PC-9 (cell line): Measurements from ENCODE around the gene NSUN6. TPM values are rescaled to one million over a fixed set of nuclear protein-coding genes. Genes with fewer than 3 reads are reported as not detected.

Experiments used
- BruUV-seq: library from RNA; stranded (reverse); fragments of 400-500 nt; replicated peaks from 2 replicates; lab custom pipeline; 2021; lab: Mats Ljungman, UMichigan
- CTCF ChIA-PET: fragments of 300-600 bp; sonication (Branson Sonifier 250); formaldehyde crosslinking; loops from one replicate; lab custom pipeline; 2022; ENCODE audit warnings: antibody characterized with exemption; lab: Charles Lee
- POLR2A ChIA-PET: fragments of 300-600 bp; sonication (Branson Sonifier 250); formaldehyde crosslinking; loops from one replicate; lab custom pipeline; 2022; ENCODE audit warnings: antibody characterized with exemption; ENCODE audit not compliant: unreplicated experiment; lab: Charles Lee
- DNase-seq, 2 experiments: peaks; one replicate each; pipeline versions ENCODE4 v3.0.0 to v3.0.0-alpha.2; 2015 to 2022; ENCODE audit warnings: mixed read lengths in 1 of 2
- H2AFZ ChIP-seq: fragments of 200-600 bp; sonication (generic); 2 replicates; pipeline ENCODE4 v1.8.1; 2017; ENCODE audit warnings: antibody characterized with exemption
- H3F3A ChIP-seq: fragments of 200-600 bp; sonication (generic); 2 replicates; pipeline ENCODE4 v1.8.1; 2017; ENCODE audit warnings: antibody characterized with exemption, mild to moderate bottlenecking, low read depth; ENCODE audit not compliant: insufficient read depth
- H3K27ac ChIP-seq: fragments of 200-600 bp; sonication (generic); 2 replicates; pipeline ENCODE4 v1.6.1; 2016; ENCODE audit warnings: mixed run types
- H3K27me3 ChIP-seq: fragments of 200-600 bp; sonication (generic); 2 replicates; pipeline ENCODE4 v1.6.1; 2016; ENCODE audit warnings: low read depth, mixed run types; ENCODE audit not compliant: insufficient read depth
- H3K36me3 ChIP-seq: fragments of 200-600 bp; sonication (generic); 2 replicates; pipeline ENCODE4 v1.6.1; 2016; ENCODE audit warnings: low read depth, mixed run types
- H3K4me1 ChIP-seq: fragments of 200-600 bp; sonication (generic); replicated peaks from 2 replicates; pipeline ENCODE4 v1.6.1; 2016; ENCODE audit warnings: mixed run types; ENCODE audit not compliant: insufficient read depth
- H3K4me2 ChIP-seq: fragments of 200-600 bp; sonication (generic); 2 replicates; pipeline ENCODE4 v1.6.1; 2017; ENCODE audit warnings: mixed run types
- H3K4me3 ChIP-seq: fragments of 200-600 bp; sonication (generic); 2 replicates; pipeline ENCODE4 v1.6.1; 2016; ENCODE audit warnings: mixed run types
- H3K79me2 ChIP-seq: fragments of 200-600 bp; sonication (generic); 2 replicates; pipeline ENCODE4 v1.6.1; 2017; ENCODE audit warnings: low read depth, mixed run types
- H3K9me2 ChIP-seq: fragments of 200-600 bp; sonication (generic); 2 replicates; pipeline ENCODE4 v1.8.1; 2017; ENCODE audit warnings: mild to moderate bottlenecking; ENCODE audit not compliant: insufficient read depth
- H3K9me3 ChIP-seq: fragments of 200-600 bp; sonication (generic); 2 replicates; pipeline ENCODE4 v1.8.1; 2016; ENCODE audit warnings: low read depth; ENCODE audit not compliant: insufficient read depth
- H4K20me1 ChIP-seq: fragments of 200-600 bp; sonication (generic); 2 replicates; pipeline ENCODE4 v1.8.1; 2017; ENCODE audit not compliant: insufficient read depth
- EZH2 ChIP-seq: fragments of 200-600 bp; sonication (generic); IDR thresholded peaks from 2 replicates; pipeline ENCODE4 v1.8.0; 2017; ENCODE audit warnings: antibody characterized with exemption, low read depth
- intact Hi-C: fragments of 100-400 bp; cut with micrococcal nuclease; formaldehyde crosslinking; loops from one replicate; pipeline ENCODE4 v1.10.0; 2022; ENCODE audit not compliant: unreplicated experiment
- total RNA-seq: library from RNA; stranded (reverse); gene quantifications from 2 replicates; pipeline ENCODE4 v1.2.3, GENCODE V29; 2021
- TF ChIP-seq, protein P1 (sequence below): fragments of 200-600 bp; sonication (generic); conservative IDR thresholded peaks from 2 replicates; pipeline ENCODE4 v1.6.1; 2017; ENCODE audit warnings: mixed run types, antibody characterized with exemption, mild to moderate bottlenecking, moderate library complexity

The NSUN6 gene
- total RNA-seq, 1 experiment from 2014 or later: 11.9 TPM

DNA sequence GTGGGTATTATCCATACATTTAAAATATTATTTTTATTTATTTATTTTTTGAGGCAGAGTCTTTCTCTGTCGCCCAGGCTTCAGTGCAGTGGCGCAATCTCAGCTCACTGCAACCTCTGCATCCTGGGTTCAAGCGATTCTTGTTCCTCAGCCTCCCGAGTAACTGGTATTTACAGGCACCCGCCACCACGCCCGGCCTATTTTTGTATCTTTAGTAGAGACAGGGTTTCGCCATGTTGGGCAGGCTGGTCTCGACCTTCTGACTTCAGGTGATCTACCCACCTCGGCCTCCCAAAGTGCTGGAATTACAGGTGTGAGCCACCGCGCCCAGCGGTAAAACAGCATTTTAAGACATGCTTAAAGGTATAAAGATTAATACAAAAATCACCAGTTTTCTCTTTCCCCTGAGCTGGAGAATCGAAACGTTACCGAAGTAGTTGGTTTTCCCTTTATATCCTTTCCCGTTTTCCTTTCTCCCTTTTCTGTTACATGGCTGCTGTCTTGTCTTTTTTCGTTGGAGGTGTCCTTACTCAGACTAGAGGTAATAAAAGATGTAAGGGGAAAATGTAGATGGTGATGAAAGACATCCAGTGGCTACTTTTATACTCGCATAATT lies 9.5 kb upstream of the NSUN6 start:
- TF ChIP-seq, protein P1, sequence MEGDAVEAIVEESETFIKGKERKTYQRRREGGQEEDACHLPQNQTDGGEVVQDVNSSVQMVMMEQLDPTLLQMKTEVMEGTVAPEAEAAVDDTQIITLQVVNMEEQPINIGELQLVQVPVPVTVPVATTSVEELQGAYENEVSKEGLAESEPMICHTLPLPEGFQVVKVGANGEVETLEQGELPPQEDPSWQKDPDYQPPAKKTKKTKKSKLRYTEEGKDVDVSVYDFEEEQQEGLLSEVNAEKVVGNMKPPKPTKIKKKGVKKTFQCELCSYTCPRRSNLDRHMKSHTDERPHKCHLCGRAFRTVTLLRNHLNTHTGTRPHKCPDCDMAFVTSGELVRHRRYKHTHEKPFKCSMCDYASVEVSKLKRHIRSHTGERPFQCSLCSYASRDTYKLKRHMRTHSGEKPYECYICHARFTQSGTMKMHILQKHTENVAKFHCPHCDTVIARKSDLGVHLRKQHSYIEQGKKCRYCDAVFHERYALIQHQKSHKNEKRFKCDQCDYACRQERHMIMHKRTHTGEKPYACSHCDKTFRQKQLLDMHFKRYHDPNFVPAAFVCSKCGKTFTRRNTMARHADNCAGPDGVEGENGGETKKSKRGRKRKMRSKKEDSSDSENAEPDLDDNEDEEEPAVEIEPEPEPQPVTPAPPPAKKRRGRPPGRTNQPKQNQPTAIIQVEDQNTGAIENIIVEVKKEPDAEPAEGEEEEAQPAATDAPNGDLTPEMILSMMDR: no peak
- TF ChIP-seq EZH2: no peak
- Histone ChIP-seq H4K20me1 (peaks cover 12% of the 10 kb centered on the region; the same call in 1 of the 2 replicates), H3K4me3 (peak overlapping the region; percentile 89; the same call in 1 of the 2 replicates), H3K4me2 (peak overlapping the region; percentile 79), H3K9me2 (no peaks in the 10 kb centered on the region), H2AFZ (no peak overlapping the region), H3K4me1 (peaks cover 15% of the 10 kb centered on the region), H3K27me3 (no peaks in the 10 kb centered on the region), H3K9me3 (no peaks in the 10 kb centered on the region), H3K27ac (no peak overlapping the region), H3K36me3 (no peaks in the 10 kb centered on the region), H3F3A (peaks cover 6% of the 10 kb centered on the region), H3K79me2 (peaks cover 77% of the 10 kb centered on the region)
- no peak for DNase-seq
- BruUV-seq: no TSS peak
- ChIA-PET POLR2A (no interaction called here), CTCF (no interaction called here)
- intact Hi-C loops: no loop called here

DNA sequence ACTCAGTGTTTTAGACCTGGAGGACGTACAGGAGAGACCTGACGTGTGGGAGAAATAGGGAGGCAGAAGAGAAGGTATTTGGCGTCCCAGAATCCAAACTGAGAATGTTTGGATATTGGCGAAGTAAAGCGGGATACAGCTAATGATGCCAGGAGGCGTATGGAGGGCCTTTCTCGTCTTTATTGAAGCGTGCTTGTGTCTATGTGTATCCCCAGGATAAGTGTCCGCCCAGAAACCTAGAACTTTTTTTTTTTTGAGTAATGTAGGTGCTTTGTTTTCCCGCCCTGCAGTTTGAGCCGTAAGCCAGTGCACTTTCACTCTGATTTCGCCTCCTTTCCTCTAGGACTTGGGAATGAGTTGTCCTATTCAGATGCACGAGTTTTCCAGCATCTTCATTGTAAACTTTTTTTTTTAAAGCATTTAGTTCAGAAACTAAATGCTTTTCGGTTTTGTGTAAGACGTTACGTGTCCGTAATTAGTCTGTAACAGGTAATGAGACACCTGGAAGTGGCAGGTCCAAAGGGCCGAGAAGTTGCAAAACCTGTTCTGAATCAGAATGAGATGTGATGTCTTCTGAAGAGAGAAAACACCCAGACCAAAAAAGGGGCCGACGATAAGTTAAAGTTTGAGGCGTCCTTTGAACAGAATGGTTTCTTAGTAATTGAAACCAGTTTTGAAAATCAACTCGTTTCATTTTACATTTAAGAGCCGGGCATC lies 8.6 kb upstream of the NSUN6 start:
- H3K9me2 ChIP-seq: no peaks in the 10 kb centered on the region
- no peaks in the 10 kb centered on the region for H3K27me3 ChIP-seq
- ChIA-PET CTCF (no interaction called here), POLR2A (no interaction called here)
- peaks cover 15% of the 10 kb centered on the region for H3K4me1 ChIP-seq
- no peaks in the 10 kb centered on the region for H3K9me3 ChIP-seq
- H3K4me2 ChIP-seq: peak overlapping the region; percentile 79
- TF ChIP-seq, protein P1: no peak
- no peak for TF ChIP-seq EZH2
- intact Hi-C loops: no loop called here
- peaks cover 6% of the 10 kb centered on the region for H3F3A ChIP-seq
- peak; percentile 37 to 78 for DNase-seq
- H3K4me3 ChIP-seq: peak overlapping the region; percentile 89
- H4K20me1 ChIP-seq: peaks cover 5% of the 10 kb centered on the region; the same call in 1 of the 2 replicates
- H3K79me2 ChIP-seq: peaks cover 68% of the 10 kb centered on the region
- H2AFZ ChIP-seq: peak overlapping the region; percentile 83
- no peaks in the 10 kb centered on the region for H3K36me3 ChIP-seq
- peak overlapping the region; percentile 91 for H3K27ac ChIP-seq
- TSS peak; percentile 53 for BruUV-seq

DNA sequence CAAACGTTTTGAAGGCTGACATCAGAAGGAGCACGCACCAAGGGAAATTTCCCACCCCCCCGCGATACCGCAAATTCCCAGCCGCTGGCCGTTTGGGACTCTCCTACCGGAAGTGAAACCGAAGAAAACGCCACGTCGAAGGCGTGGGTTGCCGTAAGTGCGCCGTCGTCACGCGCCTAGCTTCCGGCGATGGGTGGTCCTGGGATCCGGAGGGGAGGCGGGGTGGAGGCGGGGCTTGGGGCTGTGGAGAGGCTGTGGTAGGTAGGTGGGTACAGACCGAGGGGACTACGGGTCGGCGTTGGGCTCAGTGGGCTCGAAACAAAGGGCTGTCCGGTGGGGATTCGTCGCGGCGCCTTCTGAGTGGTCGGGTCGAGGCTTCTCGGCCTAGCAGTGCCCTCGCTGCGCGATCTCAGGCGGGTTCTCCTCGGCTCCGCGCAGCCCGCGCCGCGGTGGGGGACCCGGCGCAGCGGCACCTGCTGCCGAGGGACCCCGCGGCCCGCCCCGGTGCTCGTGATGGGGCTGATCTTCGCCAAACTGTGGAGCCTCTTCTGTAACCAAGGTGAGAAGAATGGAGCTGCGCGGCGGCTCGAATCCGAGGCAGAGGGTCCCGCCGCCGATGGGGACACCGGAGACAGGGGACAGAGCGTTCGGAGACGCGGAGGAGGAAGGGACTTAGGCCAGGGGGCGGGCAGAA lies 7.9 kb upstream of the NSUN6 start, which contains the start of gene ARL5B:
TSS of gene ARL5B (plus strand) at position 307 of the 694 bp plus-strand sequence. CDS start at position 514, 207 bp downstream.
- POLR2A ChIA-PET: interaction anchor here (0.6 to 0.7 kb wide), 3 partner anchors 9 to 258 kb away, joined by 8 to 10 read pairs (median 8); no protein-coding TSS in a partner anchor
- no peaks in the 10 kb centered on the region for H3K9me3 ChIP-seq
- H3K4me3 ChIP-seq: peak within 1 kb of the TSS; percentile 89
- H3K27ac ChIP-seq: peak within 1 kb of the TSS; percentile 91
- no peaks in the 10 kb centered on the region for H4K20me1 ChIP-seq
- peak within 1 kb of the TSS; percentile 83 for H2AFZ ChIP-seq
- intact Hi-C loops: no loop called here
- no TSS peak for BruUV-seq
- H3K36me3 ChIP-seq: no peaks in the 10 kb centered on the region
- peaks cover 61% of the 10 kb centered on the region for H3K79me2 ChIP-seq
- no peaks in the 10 kb centered on the region for H3K9me2 ChIP-seq
- peaks cover 15% of the 10 kb centered on the region for H3K4me1 ChIP-seq
- peaks cover 6% of the 10 kb centered on the region for H3F3A ChIP-seq
- H3K27me3 ChIP-seq: no peaks in the 10 kb centered on the region
- peak within 1 kb of the TSS; percentile 96 for H3K4me2 ChIP-seq
- DNase-seq: peak; percentile 86 to 91
- CTCF ChIA-PET: interaction anchor here (0.6 kb wide), 1 partner anchor 30 kb away, joined by 5 read pairs; no protein-coding TSS in a partner anchor
- TF ChIP-seq, protein P1: no peak
- no peak for TF ChIP-seq EZH2
